ENCODE data around the gene ZFP28.

The ZFP28 gene

GRCh38 chr19:56596676-56597075 is 57.9 kb downstream of the ZFP28 start:
- DNase-seq, result no peak

- DNase-seq, result no peak
Measured at GRCh38 chr19:56597696-56598095, 58.9 kb downstream of the ZFP28 start.

- DNase-seq, result no peak
Measured at GRCh38 chr19:56601375-56601774, 62.6 kb downstream of the ZFP28 start.

GRCh38 chr19:56603829-56604228 is 65.1 kb downstream of the ZFP28 start:
- DNase-seq, result no peak
